Testis (tissue), 2 donors: Measurements from ENCODE around the gene JSRP1.

Source experiments
- POLR2A ChIP-seq: fragments of 450-650 bp; IDR thresholded peaks from one replicate; pipeline ENCODE4 v1.6.1; 2017; ENCODE audit warnings: antibody characterized with exemption, mild to moderate bottlenecking, moderate library complexity
- TF ChIP-seq, protein P1 (sequence below), 3 experiments: fragments of 450-650 bp in 2 of 3; fragments of 200-600 bp in 1 of 3; sonication (generic) in 1 of 3; IDR thresholded peaks; one replicate each; pipeline ENCODE4 v1.5.1; 2016 to 2019; ENCODE audit warnings: antibody characterized with exemption in 3 of 3, mild to moderate bottlenecking in 2 of 3, moderate library complexity in 1 of 3

DNA sequence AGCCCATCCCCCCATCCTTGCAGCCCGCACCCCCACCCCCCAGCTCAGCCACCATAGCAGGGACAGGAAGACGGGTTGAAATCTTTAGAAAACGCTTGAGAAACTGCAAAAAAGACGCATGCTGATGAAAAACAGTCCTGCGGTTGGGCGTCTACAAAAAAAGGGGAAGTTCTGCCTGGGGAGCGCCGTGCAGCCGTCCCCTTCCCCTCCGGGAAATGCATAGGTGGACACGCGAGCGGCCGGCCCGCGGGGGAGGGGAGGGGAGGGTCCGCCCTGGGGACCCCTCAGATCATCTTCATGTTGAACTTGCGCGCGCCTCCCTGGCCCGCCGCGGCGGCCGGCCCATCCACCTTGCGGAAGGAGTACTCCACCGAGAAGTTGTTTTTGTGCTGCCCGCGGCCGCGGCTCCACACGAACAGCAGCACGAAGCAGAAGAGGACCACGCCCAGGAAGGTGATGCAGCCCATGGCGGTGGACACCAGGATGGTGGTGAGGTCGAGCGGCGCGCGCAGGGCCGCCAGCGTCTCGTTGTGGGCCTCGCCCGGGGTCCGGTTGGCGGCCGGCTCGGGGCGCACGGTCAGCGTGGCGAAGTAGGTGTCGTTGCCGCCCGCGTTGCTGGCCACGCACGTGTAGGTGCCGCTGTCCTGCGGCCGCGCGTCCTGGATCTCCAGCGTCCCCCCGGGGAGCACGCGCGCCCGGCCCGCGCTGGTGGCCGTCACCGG is 33.7 kb upstream of the JSRP1 start:
- TF ChIP-seq, protein P1, sequence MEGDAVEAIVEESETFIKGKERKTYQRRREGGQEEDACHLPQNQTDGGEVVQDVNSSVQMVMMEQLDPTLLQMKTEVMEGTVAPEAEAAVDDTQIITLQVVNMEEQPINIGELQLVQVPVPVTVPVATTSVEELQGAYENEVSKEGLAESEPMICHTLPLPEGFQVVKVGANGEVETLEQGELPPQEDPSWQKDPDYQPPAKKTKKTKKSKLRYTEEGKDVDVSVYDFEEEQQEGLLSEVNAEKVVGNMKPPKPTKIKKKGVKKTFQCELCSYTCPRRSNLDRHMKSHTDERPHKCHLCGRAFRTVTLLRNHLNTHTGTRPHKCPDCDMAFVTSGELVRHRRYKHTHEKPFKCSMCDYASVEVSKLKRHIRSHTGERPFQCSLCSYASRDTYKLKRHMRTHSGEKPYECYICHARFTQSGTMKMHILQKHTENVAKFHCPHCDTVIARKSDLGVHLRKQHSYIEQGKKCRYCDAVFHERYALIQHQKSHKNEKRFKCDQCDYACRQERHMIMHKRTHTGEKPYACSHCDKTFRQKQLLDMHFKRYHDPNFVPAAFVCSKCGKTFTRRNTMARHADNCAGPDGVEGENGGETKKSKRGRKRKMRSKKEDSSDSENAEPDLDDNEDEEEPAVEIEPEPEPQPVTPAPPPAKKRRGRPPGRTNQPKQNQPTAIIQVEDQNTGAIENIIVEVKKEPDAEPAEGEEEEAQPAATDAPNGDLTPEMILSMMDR (IDR thresholded peaks at IDR 0.05): no peak
- TF ChIP-seq POLR2A: no peak
